Natural killer cell (primary cell): ENCODE measurements around the gene HSP90AA1. TPM values are rescaled to one million over a fixed set of nuclear protein-coding genes. Genes with fewer than 3 reads are reported as not detected.
A peak's percentile ranks its signal among the peaks of the same experiment; 100 is the strongest.

Source experiments
- ATAC-seq, 3 donors: fragments of 150-1000 bp in 2 of 3; fragments of 200-7000 bp in 1 of 3; cut with Tn5 transposase; 1 replicate in 1 of 3; 2 replicates in 2 of 3; pipeline ENCODE4 v1.10.0; 2021; ENCODE audit warnings: mild to moderate bottlenecking in 2 of 3, moderate library complexity in 2 of 3
- DNase-seq, 2 donors: peaks; one replicate each; pipeline versions ENCODE4 v3.0.0 to v3.0.0-alpha.2; 2013 to 2021; ENCODE audit warnings: mixed read lengths in 1 of 2
- H3K27ac ChIP-seq: one replicate; pipeline ENCODE4 v1.5.1; 2013; ENCODE audit warnings: mild to moderate bottlenecking, low read length
- H3K27me3 ChIP-seq: one replicate; pipeline ENCODE4 v1.6.1; 2013; ENCODE audit warnings: low read length; ENCODE audit not compliant: control insufficient read depth, insufficient read depth
- H3K36me3 ChIP-seq: one replicate; pipeline ENCODE4 v1.6.1; 2013; ENCODE audit warnings: low read length; ENCODE audit not compliant: control insufficient read depth, insufficient read depth
- H3K4me1 ChIP-seq: one replicate; pipeline ENCODE4 v1.6.1; 2013; ENCODE audit warnings: low read length; ENCODE audit not compliant: control insufficient read depth, insufficient read depth
- H3K4me3 ChIP-seq: one replicate; pipeline ENCODE4 v1.5.1; 2013; ENCODE audit warnings: low read length
- H3K9me3 ChIP-seq: one replicate; pipeline ENCODE4 v1.6.1; 2013; ENCODE audit warnings: low read length; ENCODE audit not compliant: control insufficient read depth, insufficient read depth
- H3K27ac Mint-ChIP-seq, 2 donors: one replicate each; pipeline ENCODE4 v1.8.0; 2022; ENCODE audit warnings: mild to moderate bottlenecking in 2 of 2, mixed read lengths in 2 of 2, moderate library complexity in 1 of 2
- H3K27me3 Mint-ChIP-seq, 2 donors: one replicate each; pipeline ENCODE4 v1.8.0; 2022; ENCODE audit warnings: low read depth in 2 of 2, mixed read lengths in 2 of 2
- H3K36me3 Mint-ChIP-seq: one replicate; pipeline ENCODE4 v1.8.0; 2022; ENCODE audit warnings: mixed read lengths
- H3K4me1 Mint-ChIP-seq, 2 donors: one replicate each; pipeline ENCODE4 v1.8.0; 2022; ENCODE audit warnings: mixed read lengths in 2 of 2
- H3K4me3 Mint-ChIP-seq: one replicate; pipeline ENCODE4 v1.8.0; 2022; ENCODE audit warnings: mild to moderate bottlenecking, moderate library complexity, mixed read lengths
- H3K9me3 Mint-ChIP-seq, 2 donors: one replicate each; pipeline ENCODE4 v1.8.0; 2022; ENCODE audit warnings: mixed read lengths in 2 of 2
- WGBS: methylation state at CpG from one replicate; pipeline ENCODE4 v1.1.7; 2013; ENCODE audit warnings: missing lambda C conversion rate; ENCODE audit not compliant: insufficient coverage; 5-methylcytosine and 5-hydroxymethylcytosine counted together
- intact Hi-C: fragments of 100-400 bp; cut with micrococcal nuclease; formaldehyde crosslinking; loops from one replicate; pipeline ENCODE4 v1.14.2; 2022
- total RNA-seq, 4 donors: library from RNA; stranded (reverse); fragments of 120-200 nt in 1 of 4; gene quantifications; one replicate each; pipeline versions ENCODE4 v1.2.3 to v1.2.4, GENCODE V29; 2013 to 2022
- TF ChIP-seq, protein P1 (sequence below): fragments of 200-600 bp; IDR thresholded peaks from one replicate; pipeline ENCODE4 v1.8.0; 2022; ENCODE audit warnings: antibody characterized with exemption

Gene HSP90AA1
- total RNA-seq, 3 donors from 2014 or later (not counting 1 experiment from before 2014, with no cell fraction given), result 470 to 665 (median 663) TPM

DNA sequence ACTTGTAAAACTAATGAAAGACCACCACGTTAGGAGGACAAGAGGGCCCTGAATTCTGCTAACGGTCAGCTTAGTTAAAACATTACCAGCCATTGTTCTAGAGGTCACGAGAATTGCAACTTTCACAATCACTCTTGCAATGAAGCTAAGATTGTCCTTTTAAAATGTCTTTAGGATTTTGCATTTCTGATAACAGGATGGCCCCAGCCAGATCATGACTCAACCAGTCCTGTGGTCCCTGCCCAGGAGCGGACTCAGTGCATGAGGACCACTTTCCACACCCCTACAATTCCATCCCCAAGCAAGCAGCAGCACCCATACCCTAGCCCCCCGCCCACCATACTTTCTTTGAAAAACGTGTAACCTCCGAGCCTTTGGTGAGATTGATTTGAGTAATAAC is 28.7 kb downstream of the HSP90AA1 start:
- no peak overlapping the region for H3K4me3 Mint-ChIP-seq
- no peaks in the 10 kb centered on the region for H3K27me3 ChIP-seq
- intact Hi-C loops, result no loop called here
- 75% methylated on average over 7 of the region's 7 CpGs for WGBS
- H3K27me3 Mint-ChIP-seq, result no peaks in the 10 kb centered on the region
- ATAC-seq (no peak), DNase-seq (no peak)
- no peak overlapping the region for H3K4me3 ChIP-seq
- H3K36me3 Mint-ChIP-seq, result no peaks in the 10 kb centered on the region
- H3K27ac Mint-ChIP-seq, result no peak overlapping the region
- TF ChIP-seq, protein P1, sequence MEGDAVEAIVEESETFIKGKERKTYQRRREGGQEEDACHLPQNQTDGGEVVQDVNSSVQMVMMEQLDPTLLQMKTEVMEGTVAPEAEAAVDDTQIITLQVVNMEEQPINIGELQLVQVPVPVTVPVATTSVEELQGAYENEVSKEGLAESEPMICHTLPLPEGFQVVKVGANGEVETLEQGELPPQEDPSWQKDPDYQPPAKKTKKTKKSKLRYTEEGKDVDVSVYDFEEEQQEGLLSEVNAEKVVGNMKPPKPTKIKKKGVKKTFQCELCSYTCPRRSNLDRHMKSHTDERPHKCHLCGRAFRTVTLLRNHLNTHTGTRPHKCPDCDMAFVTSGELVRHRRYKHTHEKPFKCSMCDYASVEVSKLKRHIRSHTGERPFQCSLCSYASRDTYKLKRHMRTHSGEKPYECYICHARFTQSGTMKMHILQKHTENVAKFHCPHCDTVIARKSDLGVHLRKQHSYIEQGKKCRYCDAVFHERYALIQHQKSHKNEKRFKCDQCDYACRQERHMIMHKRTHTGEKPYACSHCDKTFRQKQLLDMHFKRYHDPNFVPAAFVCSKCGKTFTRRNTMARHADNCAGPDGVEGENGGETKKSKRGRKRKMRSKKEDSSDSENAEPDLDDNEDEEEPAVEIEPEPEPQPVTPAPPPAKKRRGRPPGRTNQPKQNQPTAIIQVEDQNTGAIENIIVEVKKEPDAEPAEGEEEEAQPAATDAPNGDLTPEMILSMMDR, result no peak
- H3K9me3 ChIP-seq, result no peaks in the 10 kb centered on the region
- peaks cover 20 to 27% of the 10 kb centered on the region in 2 donors for H3K4me1 Mint-ChIP-seq
- H3K36me3 ChIP-seq, result no peaks in the 10 kb centered on the region
- H3K27ac ChIP-seq, result no peak overlapping the region
- H3K9me3 Mint-ChIP-seq, result no peaks in the 10 kb centered on the region
- H3K4me1 ChIP-seq, result peaks cover 39% of the 10 kb centered on the region

DNA sequence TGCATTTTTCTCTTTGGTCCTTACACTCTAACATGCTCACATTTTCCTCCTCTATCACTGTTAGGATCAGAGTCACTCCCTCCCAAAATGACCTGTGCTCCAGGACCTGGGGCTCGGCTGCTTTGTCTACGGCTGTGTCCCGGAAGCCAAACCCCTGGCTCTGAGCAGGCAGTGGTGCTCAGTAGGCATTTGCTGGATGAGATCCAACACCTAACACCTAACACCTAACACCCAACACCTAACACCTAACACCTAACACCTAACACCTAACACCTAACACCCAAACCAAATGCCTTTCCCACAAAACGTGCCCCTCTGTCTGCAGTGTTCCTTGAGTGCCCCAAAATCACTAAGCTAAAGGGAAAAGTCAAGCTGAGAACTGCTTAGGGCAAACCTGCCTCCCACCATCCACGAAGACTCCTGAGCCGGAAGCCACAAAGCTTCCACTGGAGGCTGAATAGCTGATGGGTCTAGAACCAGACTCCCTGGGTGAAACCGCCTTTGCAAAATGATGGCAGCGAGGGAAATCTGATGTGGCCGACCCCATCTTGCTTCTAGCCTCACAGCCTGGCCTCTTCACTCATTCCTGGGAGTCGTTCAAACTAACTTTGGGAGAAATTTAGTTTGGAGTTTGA is 29.2 kb downstream of the HSP90AA1 start:
- peak overlapping the region; percentile 6 to 33 for H3K27ac Mint-ChIP-seq
- Histone ChIP-seq H3K4me3 (no peak overlapping the region), H3K9me3 (no peaks in the 10 kb centered on the region), H3K27ac (no peak overlapping the region), H3K36me3 (no peaks in the 10 kb centered on the region), H3K27me3 (no peaks in the 10 kb centered on the region), H3K4me1 (peaks cover 34% of the 10 kb centered on the region)
- 52% methylated on average over 8 of the region's 10 CpGs for WGBS
- no peaks in the 10 kb centered on the region for H3K27me3 Mint-ChIP-seq
- H3K4me1 Mint-ChIP-seq, result peaks cover 20 to 27% of the 10 kb centered on the region in 2 donors
- TF ChIP-seq, protein P1, result no peak
- peak overlapping the region; percentile 68 for H3K4me3 Mint-ChIP-seq
- ATAC-seq (peak; percentile 33 to 74 (median 70)), DNase-seq (peak in 1 of 2 donors; percentile 62)
- no peaks in the 10 kb centered on the region for H3K9me3 Mint-ChIP-seq
- no peaks in the 10 kb centered on the region for H3K36me3 Mint-ChIP-seq
- intact Hi-C loops, result no loop called here

GRCh38 chr14:102056694-102057442 is 30.0 kb downstream of the HSP90AA1 start:
- Mint-ChIP-seq H3K9me3 (no peaks in the 10 kb centered on the region), H3K27ac (peak overlapping the region; percentile 6 to 44), H3K4me1 (peaks cover 20 to 27% of the 10 kb centered on the region in 2 donors), H3K4me3 (no peak overlapping the region), H3K27me3 (no peaks in the 10 kb centered on the region), H3K36me3 (no peaks in the 10 kb centered on the region)
- intact Hi-C loops, result no loop called here
- Histone ChIP-seq H3K4me3 (no peak overlapping the region), H3K9me3 (no peaks in the 10 kb centered on the region), H3K27ac (no peak overlapping the region), H3K36me3 (no peaks in the 10 kb centered on the region), H3K4me1 (peaks cover 32% of the 10 kb centered on the region), H3K27me3 (no peaks in the 10 kb centered on the region)
- TF ChIP-seq, protein P1, result no peak
- DNase-seq (no peak), ATAC-seq (peak in 1 of 3 donors; percentile 48)
- WGBS, result 92% methylated on average over 31 of the region's 31 CpGs
